Astrocyte of the cerebellum (primary cell): Measurements from ENCODE around the gene NR1D2.
"Not testable (repeated sequence)": the region's sequence is repeated elsewhere in the genome, so short reads cannot be mapped to it uniquely, and the experiment has no call there.

Experiments
- DNase-seq: peaks from one replicate; pipeline ENCODE4 v3.0.0-alpha.2; 2011; ENCODE audit warnings: low read depth
- H3K4me3 ChIP-seq: 2 replicates; pipeline ENCODE4 v1.5.1; 2011; ENCODE audit warnings: mild to moderate bottlenecking, low read depth, low read length, moderate library complexity
- in situ Hi-C: cut with HindIII; loops from 2 replicates; pipeline ENCODE4 v1.10.0; 2017; ENCODE audit warnings: low sequenced_read_pairs
- TF ChIP-seq, protein P1 (sequence below): IDR thresholded peaks from 2 replicates; pipeline ENCODE4 v1.5.1; 2012; ENCODE audit warnings: low read length, low read depth, moderate library complexity, mild to moderate bottlenecking; ENCODE audit errors: missing control alignments

Gene NR1D2

DNA sequence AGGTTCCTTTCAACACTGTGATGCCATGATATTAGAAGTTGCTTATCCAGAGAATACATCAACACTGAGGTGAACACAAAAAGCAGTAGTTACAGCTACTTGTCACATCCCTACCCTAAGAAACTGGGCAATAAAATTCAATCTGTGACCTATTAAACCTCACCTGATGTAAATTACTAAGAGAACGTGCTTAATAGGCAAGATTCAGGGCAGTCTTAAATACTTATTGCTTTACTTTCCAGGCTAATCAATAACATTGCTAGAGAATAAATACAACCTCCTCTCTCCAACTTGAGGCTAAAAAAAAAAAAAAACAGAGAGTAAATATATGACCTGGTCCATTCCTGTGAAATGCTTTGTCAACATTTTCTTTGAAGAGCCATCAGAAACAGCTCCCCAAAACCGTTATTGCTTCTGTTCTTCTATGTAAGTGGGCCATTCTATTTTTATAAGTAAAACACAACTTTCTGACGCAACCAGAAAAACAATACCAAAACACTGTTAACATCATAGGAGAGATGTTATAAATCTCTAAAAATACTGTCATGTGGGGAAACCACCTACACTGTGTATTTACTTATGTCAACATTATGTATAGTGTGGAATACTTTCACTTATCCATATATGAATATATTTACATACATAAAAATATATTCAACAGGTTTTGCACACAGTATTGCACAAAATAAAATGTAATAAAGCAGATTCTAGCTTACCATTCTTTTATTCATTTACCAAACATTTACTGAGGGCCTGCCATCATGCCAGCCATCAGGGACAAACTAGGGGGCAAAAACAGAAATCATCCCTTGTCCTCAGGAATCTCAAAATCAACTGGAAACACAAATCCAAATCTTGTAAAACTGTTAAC is 31.0 kb upstream of the NR1D2 start:
- H3K4me3 ChIP-seq, result no peak overlapping the region
- in situ Hi-C loops, result no loop called here
- TF ChIP-seq, protein P1, sequence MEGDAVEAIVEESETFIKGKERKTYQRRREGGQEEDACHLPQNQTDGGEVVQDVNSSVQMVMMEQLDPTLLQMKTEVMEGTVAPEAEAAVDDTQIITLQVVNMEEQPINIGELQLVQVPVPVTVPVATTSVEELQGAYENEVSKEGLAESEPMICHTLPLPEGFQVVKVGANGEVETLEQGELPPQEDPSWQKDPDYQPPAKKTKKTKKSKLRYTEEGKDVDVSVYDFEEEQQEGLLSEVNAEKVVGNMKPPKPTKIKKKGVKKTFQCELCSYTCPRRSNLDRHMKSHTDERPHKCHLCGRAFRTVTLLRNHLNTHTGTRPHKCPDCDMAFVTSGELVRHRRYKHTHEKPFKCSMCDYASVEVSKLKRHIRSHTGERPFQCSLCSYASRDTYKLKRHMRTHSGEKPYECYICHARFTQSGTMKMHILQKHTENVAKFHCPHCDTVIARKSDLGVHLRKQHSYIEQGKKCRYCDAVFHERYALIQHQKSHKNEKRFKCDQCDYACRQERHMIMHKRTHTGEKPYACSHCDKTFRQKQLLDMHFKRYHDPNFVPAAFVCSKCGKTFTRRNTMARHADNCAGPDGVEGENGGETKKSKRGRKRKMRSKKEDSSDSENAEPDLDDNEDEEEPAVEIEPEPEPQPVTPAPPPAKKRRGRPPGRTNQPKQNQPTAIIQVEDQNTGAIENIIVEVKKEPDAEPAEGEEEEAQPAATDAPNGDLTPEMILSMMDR, result no peak
- DNase-seq, result no peak

DNA sequence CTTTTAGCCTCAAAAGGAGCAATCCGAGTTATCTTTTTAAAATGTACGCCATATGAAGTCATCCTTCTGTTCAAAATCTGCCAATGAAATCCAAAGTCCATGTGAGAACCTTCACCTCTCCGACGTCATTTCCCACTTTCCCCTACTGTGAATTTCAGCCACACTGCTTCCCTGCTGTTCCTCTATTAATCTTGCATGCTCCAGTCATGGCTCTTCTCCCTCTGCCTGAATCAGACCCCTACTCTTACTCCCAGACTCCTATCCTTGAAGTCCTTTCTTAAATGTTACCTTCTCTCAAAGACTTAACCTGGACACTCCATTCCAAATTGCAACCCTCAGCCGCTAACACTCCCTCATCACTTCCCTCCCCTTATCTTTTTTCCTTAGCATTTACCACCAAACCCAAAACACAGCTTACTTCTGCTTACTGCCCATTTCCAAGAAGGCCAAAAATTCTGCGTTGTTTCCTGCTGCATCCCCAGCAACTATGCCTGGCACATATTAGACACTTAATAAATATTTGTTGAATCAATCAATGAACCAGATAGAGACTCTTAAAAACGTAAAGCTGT is 29.5 kb upstream of the NR1D2 start:
- peak overlapping the region; percentile 57 for H3K4me3 ChIP-seq
- TF ChIP-seq, protein P1, result no peak
- DNase-seq, result peak; percentile 76
- in situ Hi-C loops, result no loop called here

DNA sequence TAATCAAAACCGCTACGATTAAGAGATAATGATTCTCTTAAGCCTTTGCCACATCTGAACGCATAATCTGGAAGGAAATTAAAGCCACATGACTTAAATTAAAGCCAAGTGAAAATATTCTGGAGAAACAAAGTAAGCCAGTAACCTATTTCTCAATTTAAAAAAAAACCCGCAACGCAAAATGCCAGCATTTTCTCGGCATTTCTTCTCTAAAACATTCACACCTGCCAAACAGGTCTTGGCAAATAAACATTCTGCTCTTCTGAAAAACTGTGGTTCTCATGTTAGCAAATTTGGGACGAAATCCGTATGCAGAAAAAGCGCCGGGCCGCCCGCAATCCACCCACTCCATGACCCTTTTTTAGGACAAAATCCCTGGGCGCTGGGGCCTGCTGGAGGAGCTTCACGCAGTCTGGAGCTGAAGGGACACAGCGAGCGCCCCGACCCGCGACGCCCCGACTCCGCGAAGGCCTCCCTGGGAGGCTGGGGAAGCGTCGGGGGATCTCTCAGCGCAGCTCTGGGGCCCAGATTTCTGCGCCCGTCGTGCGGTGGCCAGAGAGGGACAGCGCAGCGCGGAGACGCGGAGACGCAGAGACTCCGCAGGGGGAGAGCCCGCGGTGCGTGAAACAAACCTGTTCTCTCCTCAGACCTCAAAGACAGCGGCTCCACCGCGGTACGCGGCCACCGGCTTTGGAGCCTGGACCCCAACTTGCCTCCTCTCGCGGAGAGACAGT is 28.8 kb upstream of the NR1D2 start:
- in situ Hi-C loops, result no loop called here
- peak overlapping the region; percentile 57 for H3K4me3 ChIP-seq
- no peak for DNase-seq
- TF ChIP-seq, protein P1, result no peak

DNA sequence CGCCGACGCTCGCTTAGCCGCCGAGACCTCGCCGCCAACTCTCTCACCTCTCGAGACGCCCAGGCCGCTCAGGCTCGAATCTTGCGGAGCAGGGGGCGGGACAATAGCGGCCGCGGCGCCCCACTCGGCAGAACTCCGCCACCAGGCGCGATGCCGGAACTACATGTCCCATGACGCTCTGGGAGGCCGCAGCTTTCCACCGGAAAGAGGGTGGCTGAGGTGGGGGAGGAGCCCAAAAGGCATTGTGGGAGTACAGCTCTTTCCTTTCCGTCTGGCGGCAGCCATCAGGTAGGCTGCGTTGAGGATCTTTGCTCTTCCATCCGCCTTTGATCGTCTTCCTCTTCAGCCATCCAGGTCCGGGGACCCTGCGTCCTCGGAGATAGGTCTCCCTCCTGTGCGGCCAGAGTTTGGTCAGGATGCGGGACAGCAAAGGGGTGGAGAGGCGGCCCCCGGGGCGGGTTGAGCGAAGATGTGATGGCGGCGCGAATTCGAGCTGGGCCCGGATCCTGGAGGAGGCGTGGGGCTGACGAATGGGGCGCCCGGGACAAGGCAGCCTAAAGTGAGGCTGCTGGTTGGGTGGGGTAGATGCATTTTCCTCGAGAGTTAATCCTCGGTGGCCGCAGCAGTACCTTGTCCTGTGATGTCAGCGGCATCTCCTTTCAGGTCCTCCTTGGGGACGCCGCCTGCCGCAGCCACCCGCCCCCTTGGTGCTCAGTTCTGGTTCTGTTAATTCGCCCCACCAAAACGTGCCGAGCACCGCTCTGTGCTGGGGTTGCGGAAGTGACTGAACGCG is 28.0 kb upstream of the NR1D2 start, which contains the start of the genes NKIRAS1 and RPL15:
NKIRAS1 (minus strand) TSS at position 105 of the 793 bp plus-strand sequence. CDS start 6,086 bp downstream, outside the sequence.
RPL15 (plus strand) TSS at position 247 of the 793 bp plus-strand sequence. CDS start 728 bp downstream, outside the sequence.
- TF ChIP-seq, protein P1, result peak; percentile 46
- peak within 1 kb of the TSS; percentile 57 for H3K4me3 ChIP-seq
- peak; percentile 91 for DNase-seq
- in situ Hi-C loops, result no loop called here

DNA sequence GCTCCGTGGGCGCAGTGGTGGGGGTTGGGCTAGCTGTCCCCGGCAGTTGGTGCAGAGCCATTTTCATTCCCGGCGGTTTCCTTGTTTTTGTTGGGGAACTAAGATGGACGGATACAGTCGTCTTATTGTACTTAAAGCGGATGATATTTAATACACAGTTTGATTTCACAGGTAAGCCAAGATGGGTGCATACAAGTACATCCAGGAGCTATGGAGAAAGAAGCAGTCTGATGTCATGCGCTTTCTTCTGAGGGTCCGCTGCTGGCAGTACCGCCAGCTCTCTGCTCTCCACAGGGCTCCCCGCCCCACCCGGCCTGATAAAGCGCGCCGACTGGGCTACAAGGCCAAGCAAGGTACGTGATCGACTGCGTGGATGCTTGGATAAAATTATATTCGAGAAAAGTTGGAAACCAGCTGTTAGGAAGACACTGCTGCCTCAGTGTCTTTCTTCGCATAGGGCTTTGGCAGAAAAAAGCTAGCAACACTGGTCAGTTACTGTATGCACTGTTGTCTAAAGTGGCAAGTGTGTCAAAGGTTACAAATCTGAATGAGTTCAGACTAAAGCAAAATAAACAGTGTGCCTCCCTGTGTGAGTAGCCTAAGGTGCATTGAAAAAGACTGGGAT is 27.3 kb upstream of the NR1D2 start:
- in situ Hi-C loops, DNase-seq: not testable (repeated sequence)
- peak overlapping the region; percentile 57 for H3K4me3 ChIP-seq

DNA sequence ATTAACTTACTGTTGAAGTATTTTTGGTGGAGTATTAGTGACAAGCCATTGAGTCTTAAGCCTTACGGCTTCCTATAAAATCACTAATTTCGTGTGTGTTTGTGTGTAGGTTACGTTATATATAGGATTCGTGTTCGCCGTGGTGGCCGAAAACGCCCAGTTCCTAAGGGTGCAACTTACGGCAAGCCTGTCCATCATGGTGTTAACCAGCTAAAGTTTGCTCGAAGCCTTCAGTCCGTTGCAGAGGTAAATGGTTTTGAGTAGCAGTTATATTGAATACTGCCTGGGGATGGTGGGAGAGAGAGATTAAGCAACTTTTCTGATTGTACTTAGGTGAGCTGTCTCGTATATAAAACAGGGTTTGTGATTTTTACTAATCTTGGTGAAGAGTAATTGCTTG is 26.8 kb upstream of the NR1D2 start:
- peak overlapping the region; percentile 57 for H3K4me3 ChIP-seq
- DNase-seq, in situ Hi-C loops: not testable (repeated sequence)
